K562 (cell line): ENCODE results near the gene MAPKAPK2. TPM values are rescaled to one million over a fixed set of nuclear protein-coding genes. Genes with fewer than 3 reads are reported as not detected.

Experiments used
- ATAC-seq: fragments of 200-7000 bp; cut with Tn5 transposase; 3 replicates; pipeline ENCODE4 v1.9.1; 2020; ENCODE audit warnings: moderate library complexity
- BruUV-seq: library from RNA; stranded (reverse); fragments of 400-500 nt; replicated peaks from 2 replicates; lab custom pipeline; 2021; lab: Mats Ljungman, UMichigan
- CTCF ChIA-PET: fragments of 300-600 bp; formaldehyde crosslinking; extraction: SDS; loops from one replicate; lab custom pipeline; 2021; ENCODE audit warnings: low intra/inter-chr PET ratio; lab: Yijun Ruan, JAX
- POLR2A ChIA-PET: fragments of 300-600, 350-650 bp; sonication (Branson Sonifier 250); formaldehyde crosslinking; extraction: SDS; loops from one replicate; lab custom pipeline; 2021; ENCODE audit warnings: antibody characterized with exemption, inconsistent platforms; lab: Yijun Ruan, JAX
- DNase-seq, 4 experiments: peaks; one replicate each; pipeline versions ENCODE4 v3.0.0 to v3.0.0-alpha.2; 2011 to 2018; ENCODE audit warnings: low spot score in 3 of 4, mixed read lengths in 3 of 4; ENCODE audit errors: extremely low read depth in 1 of 4
- FAIRE-seq: peaks from 2 replicates; lab custom pipeline; 2011; peaks lifted over from hg19 to GRCh38; lab: Jason Lieb, UNC
- H2AFZ ChIP-seq: 2 replicates; pipeline ENCODE4 v1.6.0; 2011; ENCODE audit warnings: low read depth, low read length, control low read depth, inconsistent platforms
- H3K27ac ChIP-seq: fragments of 200-600 bp; 3 replicates; pipeline ENCODE4 v1.8.0; 2011; ENCODE audit warnings: low read depth, mild to moderate bottlenecking, control low read depth, inconsistent platforms, low read length, moderate library complexity, mixed read lengths; ENCODE audit errors: extremely low read depth
- H3K27me3 ChIP-seq, 2 experiments: fragments of 300-600 bp in 1 of 2; 2 replicates in 1 of 2; 3 replicates in 1 of 2; pipeline versions ENCODE4 v1.6.0 to v1.8.0; 2011; ENCODE audit warnings: inconsistent platforms in 2 of 2, low read length in 2 of 2, mild to moderate bottlenecking in 1 of 2, mixed read lengths in 1 of 2, moderate library complexity in 1 of 2; ENCODE audit not compliant: control insufficient read depth in 2 of 2, insufficient read depth in 2 of 2
- H3K36me3 ChIP-seq: fragments of 300-600 bp; 3 replicates; pipeline ENCODE4 v1.8.0; 2011; ENCODE audit warnings: mild to moderate bottlenecking, low read length, inconsistent platforms; ENCODE audit not compliant: control insufficient read depth, insufficient read depth
- H3K4me1 ChIP-seq, 2 experiments: fragments of 200-600 bp in 1 of 2; replicated peaks in 1 of 2; 2 replicates in 1 of 2; 3 replicates in 1 of 2; pipeline versions ENCODE4 v1.5.1 to v1.8.0; 2011; ENCODE audit warnings: inconsistent platforms in 2 of 2, low read length in 2 of 2, mild to moderate bottlenecking in 1 of 2, mixed read lengths in 1 of 2, moderate library complexity in 1 of 2; ENCODE audit not compliant: control insufficient read depth in 2 of 2, insufficient read depth in 2 of 2
- H3K4me2 ChIP-seq: 2 replicates; pipeline ENCODE4 v1.6.1; 2011; ENCODE audit warnings: low read length, control low read depth, inconsistent platforms, mixed read lengths; ENCODE audit not compliant: insufficient read depth
- H3K4me3 ChIP-seq: fragments of 200-600 bp; sonication (generic), shearing (Covaris generic); 2 replicates; pipeline ENCODE4 v1.5.1; 2016; ENCODE audit warnings: control low read depth, inconsistent platforms
- H3K79me2 ChIP-seq: fragments of 200-600 bp; 3 replicates; pipeline ENCODE4 v1.8.0; 2011; ENCODE audit warnings: low read length, inconsistent platforms; ENCODE audit not compliant: control insufficient read depth, insufficient read depth
- H3K9ac ChIP-seq, 2 experiments: 2 replicates each; pipeline versions ENCODE4 v1.6.0 to v1.6.1; 2011; ENCODE audit warnings: low read depth in 2 of 2, low read length in 2 of 2, control low read depth in 1 of 2, inconsistent platforms in 1 of 2, mild to moderate bottlenecking in 1 of 2, mixed read lengths in 1 of 2; ENCODE audit not compliant: insufficient read depth in 1 of 2
- H3K9me1 ChIP-seq: one replicate; pipeline ENCODE4 v1.6.0; 2011; ENCODE audit warnings: inconsistent platforms, mild to moderate bottlenecking, low read length, moderate library complexity; ENCODE audit not compliant: control insufficient read depth, insufficient read depth
- H3K9me3 ChIP-seq: replicated peaks from 2 replicates; pipeline ENCODE4 v1.5.1; 2011; ENCODE audit warnings: low read depth, low read length, inconsistent platforms; ENCODE audit not compliant: control insufficient read depth, insufficient read depth
- H4K20me1 ChIP-seq: replicated peaks from 2 replicates; pipeline ENCODE4 v1.6.1; 2011; ENCODE audit warnings: low read length, inconsistent platforms, mixed read lengths; ENCODE audit not compliant: control insufficient read depth, insufficient read depth
- CSDE1 ChIP-seq, 2 experiments: fragments of 450-650 bp; IDR thresholded peaks; 2 replicates each; pipeline ENCODE4 v1.6.1; 2016; ENCODE audit warnings: mild to moderate bottlenecking in 1 of 2
- DPF2 ChIP-seq: fragments of 450-650 bp; IDR thresholded peaks from 2 replicates; pipeline ENCODE4 v1.6.1; 2016
- FOXA3 ChIP-seq, 2 experiments: fragments of 450-650 bp in 1 of 2; sonication (generic) in 1 of 2; formaldehyde crosslinking; IDR thresholded peaks in 1 of 2; conservative IDR thresholded peaks in 1 of 2; 2 replicates each; pipeline versions ENCODE4 v1.4.0 to v1.8.0; 2020 to 2022; ENCODE audit warnings: mild to moderate bottlenecking in 2 of 2, missing genetic modification reagents in 1 of 2
- FOXP1 ChIP-seq: sonication (generic); formaldehyde crosslinking; IDR thresholded peaks from 2 replicates; pipeline ENCODE4 v1.8.0; 2022; ENCODE audit warnings: mild to moderate bottlenecking, missing genetic modification reagents
- JUN ChIP-seq, 2 experiments: sonication (generic) in 1 of 2; formaldehyde crosslinking in 1 of 2; IDR thresholded peaks; 2 replicates each; pipeline versions ENCODE4 v1.6.1 to v1.8.0; 2012 to 2022; ENCODE audit warnings: borderline replicate concordance in 2 of 2, mild to moderate bottlenecking in 2 of 2, improper control_type of control experiment in 1 of 2, low read depth in 1 of 2, low read length in 1 of 2, missing genetic modification reagents in 1 of 2
- NR2C2 ChIP-seq, 2 experiments: fragments of 200-800 bp in 1 of 2; sonication (Bioruptor generic) in 1 of 2; sonication (generic) in 1 of 2; formaldehyde crosslinking in 1 of 2; IDR thresholded peaks; 2 replicates each; pipeline versions ENCODE4 v1.6.1 to v1.8.0; 2016 to 2022; ENCODE audit warnings: mild to moderate bottlenecking in 1 of 2, missing compliant biosample characterization in 1 of 2, missing genetic modification characterization in 1 of 2, missing genetic modification reagents in 1 of 2
- POLR2A ChIP-seq: fragments of 450-650 bp; conservative IDR thresholded peaks from 2 replicates; pipeline ENCODE4 v1.6.1; 2016
- PTBP1 ChIP-seq: fragments of 200-400 bp; formaldehyde crosslinking; IDR thresholded peaks from 2 replicates; pipeline ENCODE4 v1.6.1; 2017; ENCODE audit warnings: low read depth, low read length
- RBBP5 ChIP-seq: fragments of 200-600 bp; sonication (generic); IDR thresholded peaks from 2 replicates; pipeline ENCODE4 v1.6.1; 2012; ENCODE audit warnings: borderline replicate concordance, mild to moderate bottlenecking, low read length, control low read depth, inconsistent platforms; ENCODE audit not compliant: insufficient read depth, poor library complexity, severe bottlenecking
- RBM14 ChIP-seq: fragments of 200-400 bp; formaldehyde crosslinking; IDR thresholded peaks from 2 replicates; pipeline ENCODE4 v1.6.1; 2018; ENCODE audit warnings: low read depth, mild to moderate bottlenecking, low read length, moderate library complexity, borderline replicate concordance; ENCODE audit not compliant: insufficient read depth
- RBM17 ChIP-seq: fragments of 200-400 bp; formaldehyde crosslinking; IDR thresholded peaks from 2 replicates; pipeline ENCODE4 v1.6.1; 2017; ENCODE audit warnings: low read depth, mild to moderate bottlenecking, low read length, borderline replicate concordance
- RNF2 ChIP-seq: sonication (generic); IDR thresholded peaks from 2 replicates; pipeline ENCODE4 v1.6.1; 2016
- SAFB2 ChIP-seq: fragments of 200-400 bp; formaldehyde crosslinking; IDR thresholded peaks from 2 replicates; pipeline ENCODE4 v1.6.1; 2018; ENCODE audit warnings: borderline replicate concordance, low read length, low read depth, moderate library complexity; ENCODE audit not compliant: severe bottlenecking
- U2AF1 ChIP-seq: fragments of 200-400 bp; formaldehyde crosslinking; optimal IDR thresholded peaks from 2 replicates; pipeline ENCODE3; 2017; ENCODE audit warnings: mild to moderate bottlenecking, low read depth, low read length, moderate library complexity
- ZBTB33 ChIP-seq: sonication (generic); formaldehyde crosslinking; IDR thresholded peaks from 2 replicates; pipeline ENCODE4 v1.8.1; 2023; ENCODE audit warnings: mild to moderate bottlenecking, missing genetic modification reagents
- ZKSCAN1 ChIP-seq: fragments of 150-350 bp; IDR thresholded peaks from 2 replicates; pipeline ENCODE4 v1.6.1; 2016; ENCODE audit warnings: low read depth, low read length
- ZKSCAN3 ChIP-seq: fragments of 250-450 bp; sonication (Bioruptor Pico); IDR thresholded peaks from 2 replicates; pipeline ENCODE4 v1.4.0; 2020
- ZNF263 ChIP-seq: sonication (generic); formaldehyde crosslinking; IDR thresholded peaks from 2 replicates; pipeline ENCODE4 v1.8.0; 2022; ENCODE audit warnings: mild to moderate bottlenecking, missing genetic modification reagents, borderline replicate concordance
- WGBS: fragments of 100-300 bp; shearing (Covaris generic); methylation state at CpG from one replicate; pipeline ENCODE4 v1.1.6; 2016; ENCODE audit warnings: low coverage, mixed read lengths; ENCODE audit not compliant: insufficient coverage; ENCODE audit errors: missing lambda C conversion rate; 5-methylcytosine and 5-hydroxymethylcytosine counted together
- in situ Hi-C: fragments of 300-500 bp; cut with MboI; formaldehyde crosslinking; loops from 4 replicates; pipeline ENCODE4 v1.15.0; 2018; ENCODE audit warnings: inconsistent platforms, mixed read lengths
- intact Hi-C: fragments of 100-400 bp; cut with micrococcal nuclease; formaldehyde crosslinking; loops from 2 replicates; pipeline ENCODE4 v1.14.2; 2022
- polyA plus RNA-seq, 8 experiments: library from polyadenylated mRNA; depleted of rRNA in 4 of 8; stranded (reverse) in 5 of 8; unstranded in 3 of 8; fragments of >200 nt; fragmentation: Nextera tagmentation in 2 of 8; fragmentation: Illumina TruSeq in 1 of 8; extraction: Ambion mirVana in 2 of 8; extraction: Trizol in 1 of 8; gene quantifications; 2 replicates each; pipeline versions ENCODE4 v1.2.1 to v1.2.3, GENCODE V29; 2011 to 2014; ENCODE audit warnings: inconsistent platforms in 1 of 8, missing spikeins in 1 of 8
- total RNA-seq, 7 experiments: library from RNA; depleted of rRNA in 6 of 7; stranded (reverse); fragments of >200 nt in 6 of 7; fragmentation: Illumina TruSeq in 2 of 7; extraction: Trizol in 2 of 7; gene quantifications; 2 replicates each; pipeline versions ENCODE4 v1.2.1 to v1.2.3, GENCODE V29; 2011 to 2021; ENCODE audit warnings: low replicate concordance in 1 of 7
- TF ChIP-seq, protein P1 (sequence below), 2 experiments: fragments of 450-650 bp in 1 of 2; sonication (generic) in 1 of 2; formaldehyde crosslinking; conservative IDR thresholded peaks; 2 replicates each; pipeline versions ENCODE4 v1.4.0 to v1.8.1; 2020 to 2022; ENCODE audit warnings: mild to moderate bottlenecking in 1 of 2, missing genetic modification reagents in 1 of 2

The MAPKAPK2 gene
- total and polyA plus RNA-seq, 9 of the 15 experiments (the other 6 are each of a cell fraction or from before 2014, with no cell fraction given) = 0.63 to 94.2 (median 52.1) TPM

DNA sequence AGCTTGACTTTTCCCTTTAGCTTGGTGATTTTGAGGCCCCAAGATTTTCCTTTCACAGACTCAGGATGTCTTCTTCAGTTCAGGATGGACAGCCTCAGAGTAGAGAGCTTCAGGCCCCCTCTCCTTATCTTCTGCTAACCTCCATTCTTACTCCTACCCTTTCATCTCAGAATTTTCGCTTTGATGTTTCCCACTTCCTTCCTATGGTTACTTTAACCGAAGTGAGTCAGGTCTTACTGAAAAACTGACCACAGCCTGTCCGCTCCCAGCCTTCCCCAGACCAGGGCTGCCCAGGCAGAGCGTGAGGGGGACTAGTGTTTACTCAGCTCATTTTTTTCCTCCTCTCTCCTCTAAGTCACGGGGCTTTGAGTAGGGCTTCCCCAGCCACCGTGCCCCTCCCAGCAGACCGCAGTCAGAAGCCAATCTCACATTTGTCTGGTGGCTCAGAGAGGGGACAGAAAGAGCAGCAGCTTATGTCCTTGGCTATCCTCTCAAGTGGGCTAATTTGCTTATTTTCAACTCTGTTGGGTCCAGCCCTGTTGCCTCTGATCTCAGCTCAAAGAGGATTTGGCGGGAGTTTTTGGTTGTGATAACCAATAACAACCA lies 81.6 kb downstream of the MAPKAPK2 start:
- H3K9ac ChIP-seq = peak overlapping the region; percentile 32 to 65; a peak in 3 of 4 replicates
- H3K79me2 ChIP-seq = no peaks in the 10 kb centered on the region
- no TSS peak for BruUV-seq
- no peaks in the 10 kb centered on the region for H3K36me3 ChIP-seq
- 3% methylated on average over 8 of the region's 8 CpGs for WGBS
- peaks cover 6 to 33% of the 10 kb centered on the region in 2 experiments for H3K4me1 ChIP-seq
- peak; percentile 90 for FAIRE-seq
- intact Hi-C loops (no loop called here), in situ Hi-C loops (no loop called here)
- ChIA-PET POLR2A (interaction anchor here (1.0 to 2.9 kb wide), 3 partner anchors 9 to 143 kb away, joined by 3 to 12 read pairs (median 5); no protein-coding TSS in a partner anchor), CTCF (no interaction called here)
- no peaks in the 10 kb centered on the region for H4K20me1 ChIP-seq
- peaks cover 5 to 24% of the 10 kb centered on the region in 2 experiments; a peak in 4 of 5 replicates for H3K27me3 ChIP-seq
- H3K9me1 ChIP-seq = no peaks in the 10 kb centered on the region
- no peak overlapping the region for H3K4me3 ChIP-seq
- peak overlapping the region; percentile 31; the same call in 2 of the 3 replicates for H3K27ac ChIP-seq
- no peaks in the 10 kb centered on the region for H3K9me3 ChIP-seq
- H3K4me2 ChIP-seq = peak overlapping the region; percentile 30
- ATAC-seq = peak; percentile 93
- peak overlapping the region; percentile 75 for H2AFZ ChIP-seq
- peak; percentile 40 to 82 (median 58) for DNase-seq
- no peak for TF ChIP-seq ZBTB33 (CRISPR knock-in tag)
- no peak for TF ChIP-seq FOXP1
- TF ChIP-seq NR2C2 (CRISPR knock-in tag; IDR thresholded peaks at IDR 0.05) = no peak
- peak; percentile 12; the same call in 1 of the 2 replicates for TF ChIP-seq NR2C2 (tag; IDR thresholded peaks at IDR 0.05)
- peak; percentile 88; the same call in 1 of the 2 replicates for TF ChIP-seq RNF2
- no peak for TF ChIP-seq POLR2A
- peak; percentile 97 to 99 for TF ChIP-seq FOXA3 (CRISPR knock-in tag; conservative IDR thresholded peaks at IDR 0.05 in 1 of 2, IDR thresholded peaks at IDR 0.05 in 1 of 2)
- TF ChIP-seq RBM17 = no peak
- no peak for TF ChIP-seq ZKSCAN1
- TF ChIP-seq PTBP1 = no peak
- no peak for TF ChIP-seq CSDE1 (IDR thresholded peaks at IDR 0.05)
- TF ChIP-seq, protein P1, sequence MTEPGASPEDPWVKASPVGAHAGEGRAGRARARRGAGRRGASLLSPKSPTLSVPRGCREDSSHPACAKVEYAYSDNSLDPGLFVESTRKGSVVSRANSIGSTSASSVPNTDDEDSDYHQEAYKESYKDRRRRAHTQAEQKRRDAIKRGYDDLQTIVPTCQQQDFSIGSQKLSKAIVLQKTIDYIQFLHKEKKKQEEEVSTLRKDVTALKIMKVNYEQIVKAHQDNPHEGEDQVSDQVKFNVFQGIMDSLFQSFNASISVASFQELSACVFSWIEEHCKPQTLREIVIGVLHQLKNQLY (CRISPR knock-in tag; conservative IDR thresholded peaks at IDR 0.05) = no peak
- TF ChIP-seq ZKSCAN3 (CRISPR knock-in tag) = no peak
- peak; percentile 89 for TF ChIP-seq DPF2
- no peak for TF ChIP-seq U2AF1
- TF ChIP-seq JUN (IDR thresholded peaks at IDR 0.05; ENCODE audit: borderline replicate concordance, low read depth, low read length) = peak; percentile 61; the same call in 1 of the 2 replicates
- TF ChIP-seq JUN (CRISPR knock-in tag; IDR thresholded peaks at IDR 0.05; ENCODE audit: borderline replicate concordance) = no peak
- no peak for TF ChIP-seq ZNF263 (CRISPR knock-in tag)
- no peak for TF ChIP-seq RBM14
- no peak for TF ChIP-seq SAFB2
- peak; percentile 44 for TF ChIP-seq RBBP5
